H1 (cell line): ENCODE measurements around the gene TEAD3. TPM values are rescaled to one million over a fixed set of nuclear protein-coding genes. Genes with fewer than 3 reads are reported as not detected.

Experiments
- CTCF ChIA-PET: fragments of 300-600 bp; sonication (Branson Sonifier 250); formaldehyde crosslinking; loops from one replicate; lab custom pipeline; 2021; ENCODE audit not compliant: partially characterized antibody; lab: Charles Lee
- POLR2A ChIA-PET: fragments of 300-600 bp; sonication (Branson Sonifier 250); formaldehyde crosslinking; loops from one replicate; lab custom pipeline; 2021; ENCODE audit warnings: inconsistent platforms; ENCODE audit not compliant: partially characterized antibody; lab: Charles Lee
- DNase-seq, 2 experiments: peaks; one replicate each; pipeline versions ENCODE4 v3.0.0 to v3.0.0-alpha.2; 2010 to 2022; ENCODE audit warnings: low spot score in 2 of 2, low read depth in 1 of 2, mixed read lengths in 1 of 2
- FAIRE-seq: peaks from 2 replicates; lab custom pipeline; 2011; peaks lifted over from hg19 to GRCh38; lab: Jason Lieb, UNC
- H2AFZ ChIP-seq: 2 replicates; pipeline ENCODE4 v1.8.1; 2012; ENCODE audit warnings: low read length, inconsistent platforms
- H2AK5ac ChIP-seq: 2 replicates; pipeline ENCODE4 v1.6.1; 2013; ENCODE audit warnings: low read depth, low read length
- H2BK120ac ChIP-seq: replicated peaks from 2 replicates; pipeline ENCODE3; 2013; ENCODE audit warnings: low read depth, low read length, inconsistent platforms
- H2BK12ac ChIP-seq: 2 replicates; pipeline ENCODE4 v1.6.1; 2013; ENCODE audit warnings: low read depth, low read length
- H2BK15ac ChIP-seq: 2 replicates; pipeline ENCODE4 v1.6.1; 2013; ENCODE audit warnings: low read length
- H2BK20ac ChIP-seq: 2 replicates; pipeline ENCODE4 v1.6.1; 2013; ENCODE audit warnings: low read length
- H2BK5ac ChIP-seq: 2 replicates; pipeline ENCODE4 v1.6.1; 2013; ENCODE audit warnings: low read depth, low read length
- H3K14ac ChIP-seq: 2 replicates; pipeline ENCODE4 v1.6.1; 2013; ENCODE audit warnings: inconsistent platforms; ENCODE audit not compliant: insufficient read length
- H3K18ac ChIP-seq: 2 replicates; pipeline ENCODE4 v1.6.1; 2013; ENCODE audit warnings: low read length; ENCODE audit errors: extremely low read depth
- H3K23ac ChIP-seq: 2 replicates; pipeline ENCODE4 v1.6.1; 2013; ENCODE audit warnings: inconsistent platforms; ENCODE audit not compliant: insufficient read length
- H3K23me2 ChIP-seq: 2 replicates; pipeline ENCODE4 v1.6.1; 2013; ENCODE audit warnings: low read depth, low read length
- H3K27ac ChIP-seq: 2 replicates; pipeline ENCODE4 v1.6.1; 2011; ENCODE audit warnings: low read depth, low read length, inconsistent platforms
- H3K27me3 ChIP-seq, 4 experiments: replicated peaks in 1 of 4; 1 replicate in 1 of 4; 2 replicates in 3 of 4; pipeline versions ENCODE4 v1.6.1 to v1.8.1; 2011 to 2013; ENCODE audit warnings: low read length in 3 of 4, mild to moderate bottlenecking in 3 of 4, inconsistent platforms in 2 of 4, mixed read lengths in 2 of 4, moderate library complexity in 1 of 4; ENCODE audit not compliant: control insufficient read depth in 3 of 4, insufficient read depth in 3 of 4; ENCODE audit errors: extremely low read depth in 1 of 4
- H3K36me3 ChIP-seq, 4 experiments: 2 replicates each; pipeline versions ENCODE4 v1.6.1 to v1.8.1; 2011 to 2013; ENCODE audit warnings: mild to moderate bottlenecking in 4 of 4, low read length in 3 of 4, moderate library complexity in 2 of 4, control low read depth in 1 of 4, inconsistent platforms in 1 of 4; ENCODE audit not compliant: insufficient read depth in 4 of 4, control insufficient read depth in 2 of 4
- H3K4ac ChIP-seq: replicated peaks from 2 replicates; pipeline ENCODE3; 2013; ENCODE audit warnings: low read length, low read depth, mixed read lengths, inconsistent platforms; ENCODE audit not compliant: insufficient read length
- H3K4me1 ChIP-seq, 4 experiments: replicated peaks in 1 of 4; 1 replicate in 1 of 4; 2 replicates in 3 of 4; pipeline versions ENCODE4 v1.6.1 to v1.8.1; 2011 to 2013; ENCODE audit warnings: low read length in 3 of 4, inconsistent platforms in 2 of 4, mixed read lengths in 1 of 4; ENCODE audit not compliant: insufficient read depth in 4 of 4, control insufficient read depth in 3 of 4
- H3K4me2 ChIP-seq, 2 experiments: 2 replicates each; pipeline versions ENCODE4 v1.6.1 to v1.8.1; 2011 to 2013; ENCODE audit warnings: low read depth in 2 of 2, low read length in 2 of 2, control low read depth in 1 of 2, inconsistent platforms in 1 of 2, mild to moderate bottlenecking in 1 of 2; ENCODE audit not compliant: insufficient read depth in 1 of 2
- H3K4me3 ChIP-seq, 4 experiments: fragments of 200-600, 300-600 bp in 1 of 4; sonication (generic), shearing (Covaris generic), sonication (Bioruptor Twin) in 1 of 4; 2 replicates each; pipeline versions ENCODE4 v1.5.1 to v1.8.1; 2011 to 2016; ENCODE audit warnings: low read length in 4 of 4, low read depth in 3 of 4, control low read depth in 2 of 4, inconsistent platforms in 2 of 4, mild to moderate bottlenecking in 2 of 4, mixed read lengths in 1 of 4, moderate library complexity in 1 of 4; ENCODE audit not compliant: insufficient read depth in 2 of 4; ENCODE audit errors: extremely low read depth in 1 of 4
- H3K56ac ChIP-seq: replicated peaks from 2 replicates; pipeline ENCODE3; 2013; ENCODE audit warnings: low read depth, mild to moderate bottlenecking, mixed read lengths, low read length, inconsistent platforms; ENCODE audit not compliant: insufficient read length
- H3K79me1 ChIP-seq: 2 replicates; pipeline ENCODE4 v1.6.1; 2013; ENCODE audit warnings: low read depth, low read length, control low read depth
- H3K79me2 ChIP-seq, 2 experiments: 2 replicates each; pipeline versions ENCODE4 v1.6.1 to v1.8.1; 2012 to 2013; ENCODE audit warnings: low read length in 2 of 2, mild to moderate bottlenecking in 2 of 2, inconsistent platforms in 1 of 2; ENCODE audit not compliant: insufficient read depth in 2 of 2, control insufficient read depth in 1 of 2
- H3K9ac ChIP-seq, 4 experiments: replicated peaks in 1 of 4; 1 replicate in 1 of 4; 2 replicates in 3 of 4; pipeline versions ENCODE4 v1.6.1 to v1.8.1; 2011 to 2013; ENCODE audit warnings: low read depth in 3 of 4, low read length in 3 of 4, control low read depth in 2 of 4, mild to moderate bottlenecking in 2 of 4, moderate library complexity in 2 of 4, inconsistent platforms in 1 of 4; ENCODE audit errors: extremely low read depth in 1 of 4
- H3K9me3 ChIP-seq, 2 experiments: 2 replicates each; pipeline versions ENCODE4 v1.6.1 to v1.8.1; 2012 to 2013; ENCODE audit warnings: mild to moderate bottlenecking in 2 of 2, moderate library complexity in 2 of 2, control low read depth in 1 of 2, inconsistent platforms in 1 of 2, low read depth in 1 of 2, low read length in 1 of 2, mixed read lengths in 1 of 2; ENCODE audit not compliant: insufficient read depth in 2 of 2
- H4K20me1 ChIP-seq, 2 experiments: replicated peaks in 1 of 2; 2 replicates each; pipeline versions ENCODE3 to v1.8.1; 2011 to 2013; ENCODE audit warnings: inconsistent platforms in 2 of 2, low read length in 2 of 2, mild to moderate bottlenecking in 1 of 2; ENCODE audit not compliant: insufficient read depth in 2 of 2, control insufficient read depth in 1 of 2
- H4K5ac ChIP-seq: 2 replicates; pipeline ENCODE4 v1.6.1; 2013; ENCODE audit warnings: low read length, low read depth, mixed read lengths, inconsistent platforms; ENCODE audit not compliant: insufficient read length
- H4K8ac ChIP-seq: 2 replicates; pipeline ENCODE4 v1.8.0; 2013; ENCODE audit warnings: mild to moderate bottlenecking, moderate library complexity, low read length, inconsistent platforms; ENCODE audit not compliant: insufficient read depth; ENCODE audit errors: extremely low read depth
- H4K91ac ChIP-seq: replicated peaks from 2 replicates; pipeline ENCODE3; 2013; ENCODE audit warnings: low read length, mixed read lengths, inconsistent platforms; ENCODE audit not compliant: insufficient read length
- ASH2L ChIP-seq: fragments of 200-600, 300-600 bp; sonication (generic); IDR thresholded peaks from one replicate; pipeline ENCODE4 v1.7.1; 2017; ENCODE audit warnings: low read length
- CTBP2 ChIP-seq: IDR thresholded peaks from 2 replicates; pipeline ENCODE4 v1.7.0; 2011; ENCODE audit warnings: borderline replicate concordance, mild to moderate bottlenecking, moderate library complexity, mixed read lengths, low read length; ENCODE audit not compliant: insufficient read depth, insufficient read length
- HDAC2 ChIP-seq, 2 experiments: fragments of 300-600 bp in 1 of 2; sonication (generic) in 1 of 2; IDR thresholded peaks; 2 replicates each; pipeline ENCODE4 v1.6.1; 2011 to 2012; ENCODE audit warnings: low read depth in 2 of 2, low read length in 2 of 2, mild to moderate bottlenecking in 2 of 2, moderate library complexity in 2 of 2, borderline replicate concordance in 1 of 2, inconsistent platforms in 1 of 2
- RBBP5 ChIP-seq: IDR thresholded peaks from 2 replicates; pipeline ENCODE4 v1.7.1; 2012; ENCODE audit warnings: low read depth, mild to moderate bottlenecking, inconsistent platforms, low read length, moderate library complexity, borderline replicate concordance
- RFX5 ChIP-seq: IDR thresholded peaks from 2 replicates; pipeline ENCODE4 v1.6.1; 2011; ENCODE audit warnings: low read depth, low read length, improper control_type of control experiment, borderline replicate concordance
- RNF2 ChIP-seq: fragments of 200-900, 300-1000 bp; sonication (generic); IDR thresholded peaks from 2 replicates; pipeline ENCODE4 v1.7.1; 2016; ENCODE audit warnings: borderline replicate concordance, low read depth, mild to moderate bottlenecking, antibody characterized with exemption, low read length; ENCODE audit not compliant: poor library complexity, severe bottlenecking; ENCODE audit errors: missing control alignments
- SP4 ChIP-seq: IDR thresholded peaks from 2 replicates; pipeline ENCODE4 v1.6.1; 2012; ENCODE audit warnings: low read length, inconsistent platforms
- SRF ChIP-seq: IDR thresholded peaks from 2 replicates; pipeline ENCODE4 v1.6.1; 2011; ENCODE audit warnings: mild to moderate bottlenecking, low read depth, low read length, moderate library complexity
- TAF7 ChIP-seq: optimal IDR thresholded peaks from 2 replicates; pipeline ENCODE3; 2011; ENCODE audit warnings: low read depth, mild to moderate bottlenecking, inconsistent platforms, low read length, moderate library complexity, borderline replicate concordance
- WGBS, 2 experiments: shearing (Covaris generic) in 1 of 2; methylation state at CpG; one replicate each; pipeline versions ENCODE4 v1.1.6 to v1.1.7; 2013 to 2015; ENCODE audit warnings: low lambda C conversion rate in 2 of 2, mixed read lengths in 2 of 2, inconsistent platforms in 1 of 2, low coverage in 1 of 2, missing lambda C conversion rate in 1 of 2; ENCODE audit not compliant: insufficient replicate concordance in 2 of 2, insufficient coverage in 1 of 2, insufficient read length in 1 of 2; ENCODE audit errors: extremely low coverage in 1 of 2, missing lambda C conversion rate in 1 of 2; 5-methylcytosine and 5-hydroxymethylcytosine counted together
- polyA plus RNA-seq, 7 experiments: library from polyadenylated mRNA; depleted of rRNA in 3 of 7; stranded (reverse) in 5 of 7; unstranded in 2 of 7; fragments of >200 nt in 5 of 7; fragments of 200-250 nt in 2 of 7; gene quantifications; 1 replicate in 5 of 7; 2 replicates in 1 of 7; 4 replicates in 1 of 7; pipeline versions ENCODE4 v1.2.1 to v1.2.3, GENCODE V29; 2011 to 2013; ENCODE audit warnings: missing spikeins in 2 of 7, mixed read lengths in 2 of 7
- total RNA-seq: library from RNA; stranded (reverse); fragmentation: NEBNext Ultra II Directional; extraction: Animal tissue kit (Norgen Biotek cat#: 25700); gene quantifications from 2 replicates; pipeline ENCODE4 v1.2.1, GENCODE V29; 2021

Gene TEAD3
- total and polyA plus RNA-seq, 2 of the 8 experiments (the other 6 are each of a cell fraction or from before 2014, with no cell fraction given), result 20.1 to 28.7 TPM

DNA sequence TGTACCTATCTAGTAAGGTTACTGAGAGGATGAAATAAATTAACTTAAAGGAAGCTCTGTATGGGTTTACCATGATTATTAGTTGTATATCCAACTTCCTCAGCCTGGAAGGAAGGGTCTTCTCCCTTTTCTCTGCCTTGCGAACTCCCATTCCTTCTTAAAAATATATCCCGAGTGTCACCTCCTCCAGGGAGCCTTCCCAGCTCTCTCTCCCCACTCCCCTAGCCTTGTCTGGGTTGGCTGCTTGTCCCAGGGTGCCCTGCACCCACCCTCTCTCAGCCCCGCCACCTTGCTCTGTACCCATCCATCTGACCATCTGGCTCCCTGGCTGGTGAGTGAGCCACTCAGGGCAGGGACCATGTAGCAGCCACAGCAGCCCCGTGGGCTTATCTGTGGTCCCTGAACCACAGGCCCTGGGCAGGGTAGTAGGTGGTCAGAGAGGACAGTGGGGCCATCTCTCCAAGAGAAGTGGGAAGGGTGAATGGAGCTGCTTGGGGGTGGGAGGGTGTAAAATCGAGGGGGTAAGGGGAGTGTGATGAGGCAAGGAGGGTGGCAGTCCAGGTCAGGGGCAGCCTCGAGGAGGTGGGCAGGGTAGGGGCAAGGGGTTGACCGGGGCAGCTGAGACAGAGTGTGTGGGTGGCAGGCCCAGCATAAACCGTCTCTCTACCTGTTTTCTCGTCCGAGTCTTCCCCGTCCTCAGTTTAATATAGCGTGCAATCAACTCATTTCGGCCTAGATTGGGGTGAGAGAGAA is 12.8 kb downstream of the TEAD3 start:
- DNase-seq, result no peak
- ChIA-PET POLR2A (interaction anchor here (0.7 to 37.6 kb wide), 6 partner anchors 6 to 142 kb away, joined by 3 to 1319 read pairs (median 4); partner anchors contain the start of genes FANCE, PPARD, RPL10A and TEAD3), CTCF (interaction anchor here (0.6 to 3.6 kb wide), 7 partner anchors 12 to 188 kb away, joined by 3 to 13 read pairs (median 4); partner anchors contain the start of genes DEF6, RPL10A and TEAD3)
- Histone ChIP-seq H2BK5ac (peak overlapping the region; percentile 99), H2BK15ac (peak overlapping the region; percentile 95; the same call in 1 of the 2 replicates), H3K23ac (no peak overlapping the region), H4K8ac (no peak overlapping the region), H3K9ac (no peak overlapping the region), H3K4me2 (peak overlapping the region in 1 of 2 experiments; percentile 71; a peak in 1 of 4 replicates), H2BK12ac (0 out of 2 replicates have a peak overlapping the region, but pooled peaks have one; percentile 68), H3K79me1 (peaks cover 6% of the 10 kb centered on the region), H3K9me3 (no peaks in the 10 kb centered on the region), H3K79me2 (peaks cover 0 to 12% of the 10 kb centered on the region in 2 experiments; a peak in 2 of 4 replicates), H3K27ac (no peak overlapping the region; the same call in 1 of the 2 replicates), H3K4me1 (peaks cover 21 to 39% (median 32%) of the 10 kb centered on the region in 4 experiments), H3K4ac (no peak overlapping the region), H3K36me3 (peaks cover 0 to 8% (median 1%) of the 10 kb centered on the region in 4 experiments; a peak in 2 of 8 replicates), H4K5ac (no peak overlapping the region), H3K56ac (no peak overlapping the region), H4K20me1 (peaks cover 0 to 5% of the 10 kb centered on the region in 2 experiments), H3K4me3 (no peak overlapping the region), H2AFZ (no peak overlapping the region), H3K14ac (no peak overlapping the region), H3K27me3 (no peaks in the 10 kb centered on the region; a peak in 1 of 7 replicates), H2AK5ac (peak overlapping the region; percentile 32; the same call in 1 of the 2 replicates), H2BK20ac (no peak overlapping the region), H3K18ac (peak overlapping the region; percentile 93), H2BK120ac (no peak overlapping the region), H3K23me2 (peaks cover 5% of the 10 kb centered on the region; the same call in 1 of the 2 replicates), H4K91ac (peak overlapping the region; percentile 72)
- WGBS, 2 experiments, result 89% methylated on average over 13 of the region's 13 CpGs; no CpG with 5 or more reads in 1 of the 2 experiments
- no peak for FAIRE-seq
- TF ChIP-seq SP4 (no peak), RFX5 (no peak), RNF2 (no peak), ASH2L (no peak), SRF (no peak), CTBP2 (no peak), TAF7 (no peak), RBBP5 (no peak), HDAC2 (IDR thresholded peaks at IDR 0.05; ENCODE audit: borderline replicate concordance in 1 of 2, low read depth in 2 of 2, low read length in 2 of 2) (no peak)
